SK-N-SH (cell line): ENCODE measurements around the gene KIAA0513. TPM values are rescaled to one million over a fixed set of nuclear protein-coding genes. Genes with fewer than 3 reads are reported as not detected.

Experiments
- CTCF ChIA-PET: fragments of 300-600, 350-600 bp; formaldehyde crosslinking; extraction: SDS; loops from one replicate; lab custom pipeline; 2021; lab: Yijun Ruan, JAX
- POLR2A ChIA-PET: fragments of 350-600 bp; sonication (Branson Sonifier 250); formaldehyde crosslinking; extraction: SDS; loops from one replicate; lab custom pipeline; 2020; ENCODE audit warnings: antibody characterized with exemption, inconsistent platforms; lab: Yijun Ruan, JAX
- DNase-seq: peaks from one replicate; pipeline ENCODE4 v3.0.0; 2012
- H2AFZ ChIP-seq: fragments of 200-600 bp; sonication (generic); 2 replicates; pipeline ENCODE4 v1.8.1; 2016; ENCODE audit warnings: antibody characterized with exemption, mild to moderate bottlenecking, low read depth
- H3F3A ChIP-seq: fragments of 200-600 bp; sonication (generic); replicated peaks from 2 replicates; pipeline ENCODE3; 2016; ENCODE audit warnings: antibody characterized with exemption, mild to moderate bottlenecking; ENCODE audit not compliant: insufficient read depth
- H3K27ac ChIP-seq, 2 experiments: fragments of 200-500 bp in 1 of 2; fragments of 200-600 bp in 1 of 2; sonication (Bioruptor generic) in 1 of 2; sonication (generic), shearing (Covaris generic) in 1 of 2; 2 replicates each; pipeline versions ENCODE4 v1.5.1 to v1.6.1; 2014 to 2016; ENCODE audit warnings: low read depth in 2 of 2, inconsistent platforms in 1 of 2, low read length in 1 of 2, mild to moderate bottlenecking in 1 of 2, mixed read lengths in 1 of 2
- H3K27me3 ChIP-seq: fragments of 200-600 bp; sonication (generic), shearing (Covaris generic); 2 replicates; pipeline ENCODE4 v1.6.1; 2016; ENCODE audit warnings: mixed run types; ENCODE audit not compliant: insufficient read depth
- H3K36me3 ChIP-seq, 2 experiments: fragments of 200-500 bp in 1 of 2; fragments of 200-600 bp in 1 of 2; sonication (Bioruptor generic) in 1 of 2; sonication (generic) in 1 of 2; replicated peaks in 1 of 2; 2 replicates each; pipeline versions ENCODE3 to v1.5.1; 2014 to 2016; ENCODE audit warnings: low read length in 1 of 2, mild to moderate bottlenecking in 1 of 2; ENCODE audit not compliant: insufficient read depth in 2 of 2, control insufficient read depth in 1 of 2
- H3K4me1 ChIP-seq, 2 experiments: fragments of 200-500 bp in 1 of 2; fragments of 200-600 bp in 1 of 2; sonication (Bioruptor generic) in 1 of 2; sonication (generic), shearing (Covaris generic) in 1 of 2; 2 replicates each; pipeline versions ENCODE4 v1.5.1 to v1.6.1; 2014 to 2016; ENCODE audit warnings: low read depth in 1 of 2, low read length in 1 of 2, mixed run types in 1 of 2; ENCODE audit not compliant: insufficient read depth in 2 of 2, control insufficient read depth in 1 of 2
- H3K4me2 ChIP-seq: fragments of 200-600 bp; sonication (generic), shearing (Covaris generic); 2 replicates; pipeline ENCODE4 v1.6.1; 2017; ENCODE audit warnings: mixed run types
- H3K4me3 ChIP-seq, 2 experiments: fragments of 200-500 bp in 1 of 2; fragments of 200-600 bp in 1 of 2; sonication (Bioruptor generic) in 1 of 2; sonication (generic), shearing (Covaris generic) in 1 of 2; 2 replicates each; pipeline versions ENCODE4 v1.5.1 to v1.8.1; 2014 to 2016; ENCODE audit warnings: low read depth in 2 of 2, inconsistent platforms in 1 of 2, low read length in 1 of 2, mild to moderate bottlenecking in 1 of 2, mixed read lengths in 1 of 2, moderate library complexity in 1 of 2
- H3K79me2 ChIP-seq: fragments of 200-600 bp; sonication (generic); 2 replicates; pipeline ENCODE4 v1.8.1; 2017; ENCODE audit warnings: mild to moderate bottlenecking; ENCODE audit not compliant: insufficient read depth
- H3K9ac ChIP-seq: fragments of 200-600 bp; sonication (generic); 2 replicates; pipeline ENCODE4 v1.6.1; 2017; ENCODE audit warnings: mixed run types
- H3K9me2 ChIP-seq: fragments of 200-600 bp; sonication (generic); 2 replicates; pipeline ENCODE4 v1.6.1; 2017; ENCODE audit warnings: mixed run types
- H3K9me3 ChIP-seq: fragments of 200-600 bp; sonication (generic); 2 replicates; pipeline ENCODE4 v1.6.1; 2017; ENCODE audit warnings: mixed run types, mild to moderate bottlenecking, moderate library complexity
- H4K20me1 ChIP-seq: fragments of 200-600 bp; sonication (generic); 2 replicates; pipeline ENCODE4 v1.6.1; 2017; ENCODE audit warnings: mild to moderate bottlenecking, mixed run types; ENCODE audit not compliant: insufficient read depth
- CHD2 ChIP-seq: fragments of 150-350 bp; IDR thresholded peaks from 2 replicates; pipeline ENCODE4 v1.6.1; 2018; ENCODE audit warnings: low read length; ENCODE audit not compliant: partially characterized antibody
- ELF1 ChIP-seq: IDR thresholded peaks from 2 replicates; pipeline ENCODE4 v1.4.0; 2012
- EP300 ChIP-seq, 2 experiments: IDR thresholded peaks; 2 replicates each; pipeline versions ENCODE4 v1.4.0 to v1.6.1; 2012; ENCODE audit warnings: borderline replicate concordance in 1 of 2, low read depth in 1 of 2, low read length in 1 of 2
- FOSL2 ChIP-seq: IDR thresholded peaks from 2 replicates; pipeline ENCODE4 v1.4.0; 2012; ENCODE audit warnings: low read depth, mild to moderate bottlenecking, moderate library complexity, borderline replicate concordance
- FOXM1 ChIP-seq: IDR thresholded peaks from 2 replicates; pipeline ENCODE4 v1.4.0; 2012; ENCODE audit warnings: low read depth, mild to moderate bottlenecking
- GABPA ChIP-seq: IDR thresholded peaks from 2 replicates; pipeline ENCODE4 v1.4.0; 2012; ENCODE audit warnings: low read depth, mild to moderate bottlenecking
- GATA2 ChIP-seq: sonication (generic); formaldehyde crosslinking; IDR thresholded peaks from 2 replicates; pipeline ENCODE4 v1.5.0; 2020; ENCODE audit warnings: mild to moderate bottlenecking, missing genetic modification reagents
- IRF3 ChIP-seq: fragments of 150-350 bp; IDR thresholded peaks from 2 replicates; pipeline ENCODE4 v1.6.1; 2016; ENCODE audit warnings: mild to moderate bottlenecking, low read depth, low read length
- MEF2A ChIP-seq: IDR thresholded peaks from 2 replicates; pipeline ENCODE4 v1.4.0; 2012; ENCODE audit warnings: low read depth, borderline replicate concordance
- NFIC ChIP-seq: IDR thresholded peaks from 2 replicates; pipeline ENCODE4 v1.4.0; 2012; ENCODE audit warnings: borderline replicate concordance
- RAD21 ChIP-seq: IDR thresholded peaks from 2 replicates; pipeline ENCODE4 v1.6.1; 2012; ENCODE audit warnings: mild to moderate bottlenecking, low read length
- RCOR1 ChIP-seq: fragments of 150-350 bp; IDR thresholded peaks from 2 replicates; pipeline ENCODE4 v1.6.1; 2017; ENCODE audit warnings: antibody characterized with exemption, low read length
- REST ChIP-seq: IDR thresholded peaks from 2 replicates; pipeline ENCODE4 v1.6.1; 2012; ENCODE audit warnings: mild to moderate bottlenecking, low read depth, low read length, moderate library complexity
- RFX5 ChIP-seq: IDR thresholded peaks from 2 replicates; pipeline ENCODE4 v1.6.1; 2012; ENCODE audit warnings: mild to moderate bottlenecking, improper control_type of control experiment, low read length
- RXRA ChIP-seq: IDR thresholded peaks from 2 replicates; pipeline ENCODE4 v1.4.0; 2012; ENCODE audit warnings: low read depth, mild to moderate bottlenecking, borderline replicate concordance
- YY1 ChIP-seq: IDR thresholded peaks from 2 replicates; pipeline ENCODE4 v1.4.0; 2012; ENCODE audit warnings: low read depth, mild to moderate bottlenecking
- WGBS: methylation state at CpG from one replicate; pipeline ENCODE4 v1.1.6; 2017; ENCODE audit warnings: low lambda C conversion rate; 5-methylcytosine and 5-hydroxymethylcytosine counted together
- polyA plus RNA-seq, 3 experiments: library from polyadenylated mRNA; depleted of rRNA; stranded (reverse); fragments of >200 nt; gene quantifications; 2 replicates each; pipeline ENCODE4 v1.2.3, GENCODE V29; 2012

KIAA0513 gene
- polyA plus RNA-seq, 1 of the 3 experiments (the other 2 are of a cell fraction) = 6.5 TPM

- CTCF ChIA-PET = interaction anchor here (1.3 kb wide), 1 partner anchor 15 kb away, joined by 5 read pairs; no protein-coding TSS in a partner anchor
- DNase-seq = no peak
- no peak overlapping the region for H3K4me3 ChIP-seq
These were observed 14.6 kb downstream of the KIAA0513 start for GRCh38 chr16:85042167-85042526.

GRCh38 chr16:85042606-85043005 is 15.0 kb downstream of the KIAA0513 start:
- Histone ChIP-seq H3K27ac (no peak overlapping the region), H3K4me1 (no peaks in the 10 kb centered on the region), H3K79me2 (no peaks in the 10 kb centered on the region), H3K9me2 (no peaks in the 10 kb centered on the region), H3K36me3 (no peaks in the 10 kb centered on the region), H2AFZ (no peak overlapping the region), H3F3A (peaks cover 1% of the 10 kb centered on the region), H3K27me3 (no peaks in the 10 kb centered on the region), H3K4me2 (no peak overlapping the region), H3K9me3 (no peaks in the 10 kb centered on the region), H3K4me3 (no peak overlapping the region), H4K20me1 (no peaks in the 10 kb centered on the region), H3K9ac (no peak overlapping the region)
- DNase-seq = no peak
- CTCF ChIA-PET = interaction anchor here (1.3 kb wide), 1 partner anchor 15 kb away, joined by 5 read pairs; no protein-coding TSS in a partner anchor
- 93% methylated on average over 6 of the region's 6 CpGs for WGBS
- POLR2A ChIA-PET = no interaction called here
- no peak for TF ChIP-seq FOXM1
- TF ChIP-seq ELF1 = no peak
- TF ChIP-seq CHD2 = no peak
- no peak for TF ChIP-seq RCOR1
- TF ChIP-seq GABPA = no peak
- TF ChIP-seq RXRA = no peak
- TF ChIP-seq YY1 = no peak
- no peak for TF ChIP-seq RFX5
- no peak for TF ChIP-seq EP300 (IDR thresholded peaks at IDR 0.05; ENCODE audit: borderline replicate concordance in 1 of 2, low read depth in 1 of 2, low read length in 1 of 2)
- TF ChIP-seq GATA2 = no peak
- no peak for TF ChIP-seq IRF3
- no peak for TF ChIP-seq NFIC
- no peak for TF ChIP-seq REST

More at GRCh38 chr16:85042167-85042526, 14.6 kb downstream of the KIAA0513 start:
- Histone ChIP-seq H3K4me1 (no peaks in the 10 kb centered on the region), H3K4me2 (no peak overlapping the region), H3K79me2 (no peaks in the 10 kb centered on the region), H3K27ac (no peak overlapping the region), H3K9me2 (no peaks in the 10 kb centered on the region), H4K20me1 (no peaks in the 10 kb centered on the region), H3K9me3 (no peaks in the 10 kb centered on the region), H3K27me3 (no peaks in the 10 kb centered on the region), H3K9ac (no peak overlapping the region), H3F3A (peaks cover 6% of the 10 kb centered on the region), H2AFZ (no peak overlapping the region), H3K36me3 (no peaks in the 10 kb centered on the region)
- TF ChIP-seq EP300 (IDR thresholded peaks at IDR 0.05; ENCODE audit: borderline replicate concordance in 1 of 2, low read depth in 1 of 2, low read length in 1 of 2) (no peak), CHD2 (no peak), MEF2A (no peak), RAD21 (no peak), FOSL2 (no peak), RFX5 (no peak), REST (no peak), GATA2 (no peak)
- POLR2A ChIA-PET = no interaction called here
- WGBS = 85% methylated on average over 6 of the region's 6 CpGs
